Vagina (tissue), 2 donors: ENCODE measurements around the gene APBB1. TPM values are rescaled to one million over a fixed set of nuclear protein-coding genes. Genes with fewer than 3 reads are reported as not detected.

Experiments used
- DNase-seq, 2 donors: peaks; one replicate each; pipeline ENCODE4 v3.0.0-alpha.2; 2017; ENCODE audit errors: extremely low spot score in 2 of 2
- H3K27ac ChIP-seq: fragments of 200-600 bp; sonication (generic); one replicate; pipeline ENCODE4 v1.5.1; 2019
- H3K27me3 ChIP-seq: fragments of 200-600 bp; sonication (generic); one replicate; pipeline ENCODE4 v1.5.1; 2019
- H3K36me3 ChIP-seq, 2 donors: fragments of 200-600 bp; sonication (generic); one replicate each; pipeline ENCODE4 v1.5.1; 2017 to 2019
- H3K4me1 ChIP-seq: fragments of 200-600 bp; sonication (generic); one replicate; pipeline ENCODE4 v1.5.1; 2019
- H3K4me3 ChIP-seq, 2 donors: fragments of 200-600 bp; sonication (generic); 1 replicate in 1 of 2; 2 replicates in 1 of 2; pipeline ENCODE4 v1.5.1; 2016 to 2019
- H3K9me3 ChIP-seq: fragments of 200-600 bp; sonication (generic); one replicate; pipeline ENCODE4 v1.5.1; 2019
- CTCF ChIP-seq, 3 experiments: fragments of 450-650 bp in 2 of 3; fragments of 200-600 bp in 1 of 3; sonication (generic) in 1 of 3; IDR thresholded peaks; one replicate each; pipeline ENCODE4 v1.5.1; 2017 to 2019; ENCODE audit warnings: antibody characterized with exemption in 3 of 3, mild to moderate bottlenecking in 2 of 3, moderate library complexity in 2 of 3
- POLR2A ChIP-seq, 2 donors: fragments of 450-650 bp; IDR thresholded peaks; one replicate each; pipeline ENCODE4 v1.6.1; 2017; ENCODE audit warnings: antibody characterized with exemption in 2 of 2, mild to moderate bottlenecking in 2 of 2, moderate library complexity in 2 of 2
- POLR2AphosphoS5 ChIP-seq, 2 donors: sonication (generic); formaldehyde crosslinking; IDR thresholded peaks; one replicate each; pipeline ENCODE4 v1.9.0; 2017; ENCODE audit warnings: antibody characterized with exemption in 2 of 2, mild to moderate bottlenecking in 2 of 2, low read depth in 1 of 2; ENCODE audit not compliant: insufficient read depth in 1 of 2
- intact Hi-C: fragments of 100-400 bp; cut with DNase I; formaldehyde crosslinking; loops from one replicate; pipeline ENCODE4 v1.15.1; 2023
- total RNA-seq: library from RNA; depleted of rRNA; stranded (reverse); fragments of >200 nt; gene quantifications from one replicate; pipeline ENCODE4 v1.2.3, GENCODE V29; 2016

APBB1 gene
- total RNA-seq, 1 donor from 2014 or later: 59.7 TPM

- peak overlapping the region; percentile 88 for H3K27ac ChIP-seq
- no peak for DNase-seq
- no peaks in the 10 kb centered on the region for H3K36me3 ChIP-seq
- H3K4me1 ChIP-seq: peaks cover 44% of the 10 kb centered on the region
- no peak for TF ChIP-seq CTCF (IDR thresholded peaks at IDR 0.05)
- no peaks in the 10 kb centered on the region for H3K27me3 ChIP-seq
- no peaks in the 10 kb centered on the region for H3K9me3 ChIP-seq
- intact Hi-C loops: no loop called here
- H3K4me3 ChIP-seq: peak overlapping the region; percentile 96 to 99
These were observed 862 bp downstream of the APBB1 start for GRCh38 chr11:6417907-6418556.

GRCh38 chr11:6415797-6416196 is 3.1 kb downstream of the APBB1 start:
- intact Hi-C loops: no loop called here
- Histone ChIP-seq H3K4me1 (peaks cover 44% of the 10 kb centered on the region), H3K9me3 (no peaks in the 10 kb centered on the region), H3K27ac (no peak overlapping the region), H3K27me3 (no peaks in the 10 kb centered on the region), H3K36me3 (peaks cover 0 to 3% of the 10 kb centered on the region in 2 donors), H3K4me3 (no peak overlapping the region)
- DNase-seq: no peak
- TF ChIP-seq POLR2AphosphoS5 (IDR thresholded peaks at IDR 0.05; ENCODE audit: insufficient read depth in 1 of 2, low read depth in 1 of 2) (no peak), POLR2A (IDR thresholded peaks at IDR 0.05) (no peak), CTCF (IDR thresholded peaks at IDR 0.05) (no peak)

GRCh38 chr11:6414874-6415328 is 4.0 kb downstream of the APBB1 start:
- TF ChIP-seq POLR2A (IDR thresholded peaks at IDR 0.05) (no peak), POLR2AphosphoS5 (IDR thresholded peaks at IDR 0.05; ENCODE audit: insufficient read depth in 1 of 2, low read depth in 1 of 2) (no peak), CTCF (IDR thresholded peaks at IDR 0.05) (no peak)
- H3K9me3 ChIP-seq: no peaks in the 10 kb centered on the region
- DNase-seq: no peak
- no peaks in the 10 kb centered on the region for H3K27me3 ChIP-seq
- H3K27ac ChIP-seq: no peak overlapping the region
- H3K4me3 ChIP-seq: no peak overlapping the region
- H3K4me1 ChIP-seq: peaks cover 40% of the 10 kb centered on the region
- peaks cover 0 to 10% of the 10 kb centered on the region in 2 donors for H3K36me3 ChIP-seq
- intact Hi-C loops: no loop called here

- H3K4me3 ChIP-seq: no peak overlapping the region
- H3K27ac ChIP-seq: no peak overlapping the region
These were observed 5.1 kb downstream of the APBB1 start for GRCh38 chr11:6413791-6414201.

More at GRCh38 chr11:6413791-6414201, 5.1 kb downstream of the APBB1 start:
- H3K9me3 ChIP-seq: no peaks in the 10 kb centered on the region
- DNase-seq: no peak
- no peaks in the 10 kb centered on the region for H3K27me3 ChIP-seq
- peaks cover 36% of the 10 kb centered on the region for H3K4me1 ChIP-seq
- intact Hi-C loops: loop anchor here (2.0 kb wide), 1 partner anchor 17 kb away; no protein-coding TSS in a partner anchor
- peaks cover 0 to 12% of the 10 kb centered on the region in 2 donors for H3K36me3 ChIP-seq
- no peak for TF ChIP-seq CTCF (IDR thresholded peaks at IDR 0.05)
